22Rv1 (cell line): Measurements from ENCODE around the gene ADAT3.

Experiments
- CTCF ChIP-seq: fragments of 450-650 bp; IDR thresholded peaks from 2 replicates; pipeline ENCODE4 v1.5.1; 2017; ENCODE audit warnings: mild to moderate bottlenecking
- ZFX ChIP-seq: fragments of 450-650 bp; IDR thresholded peaks from 2 replicates; pipeline ENCODE4 v1.6.1; 2017; ENCODE audit warnings: antibody characterized with exemption, borderline replicate concordance

DNA sequence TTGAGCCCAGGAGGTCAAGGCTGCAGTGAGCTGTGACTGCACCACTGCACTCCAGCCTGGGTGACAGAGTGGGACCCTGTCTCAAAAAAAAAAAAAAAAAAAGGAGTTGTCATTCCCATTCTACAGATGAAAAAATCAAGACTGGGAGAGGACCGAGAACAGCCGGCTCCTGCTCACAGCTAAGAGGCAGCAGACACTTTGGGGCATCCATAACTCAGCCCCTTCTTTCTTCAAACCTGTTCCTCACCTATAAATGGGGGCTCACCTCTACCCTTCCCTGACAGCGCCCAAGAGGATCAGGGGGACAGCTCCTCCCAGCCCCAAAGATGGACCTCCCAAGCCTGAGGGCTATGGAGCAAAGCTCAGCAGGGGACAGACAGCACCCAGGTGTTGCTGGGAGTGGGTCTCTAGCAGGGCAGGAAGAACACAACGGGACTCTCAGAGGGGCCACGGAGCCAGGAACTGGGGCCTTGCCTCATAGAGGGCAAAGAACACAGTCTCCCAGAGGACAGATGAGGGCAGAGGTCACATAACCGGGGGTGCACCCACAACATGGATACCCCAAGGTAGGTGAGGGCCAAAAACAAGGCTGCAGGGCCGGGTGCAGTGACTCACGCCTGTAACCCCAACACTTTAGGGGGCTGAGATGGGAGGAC, 38.4 kb upstream of the ADAT3 start:
- TF ChIP-seq CTCF (no peak), ZFX (no peak)
